WTC11 (cell line): Measurements from ENCODE around the gene AP3B2. TPM values are rescaled to one million over a fixed set of nuclear protein-coding genes. Genes with fewer than 3 reads are reported as not detected.

ENCODE experiments used
- ATF1 ChIP-seq: sonication (generic); formaldehyde crosslinking; IDR thresholded peaks from 2 replicates; pipeline ENCODE4 v1.8.1; 2023; ENCODE audit warnings: mild to moderate bottlenecking, moderate library complexity, missing genetic modification reagents
- CBFB ChIP-seq: sonication (generic); formaldehyde crosslinking; IDR thresholded peaks from 2 replicates; pipeline ENCODE4 v1.8.1; 2022; ENCODE audit warnings: mild to moderate bottlenecking, low read depth, missing genetic modification reagents
- CREM ChIP-seq: sonication (generic); formaldehyde crosslinking; IDR thresholded peaks from 2 replicates; pipeline ENCODE4 v1.8.1; 2022; ENCODE audit warnings: mild to moderate bottlenecking, missing genetic modification reagents, moderate library complexity
- CTCF ChIP-seq: fragments of 200-600 bp; IDR thresholded peaks from 2 replicates; pipeline ENCODE4 v1.8.0; 2022; ENCODE audit warnings: antibody characterized with exemption
- E2F1 ChIP-seq: sonication (generic); formaldehyde crosslinking; IDR thresholded peaks from 2 replicates; pipeline ENCODE4 v1.8.0; 2022; ENCODE audit warnings: mild to moderate bottlenecking, missing genetic modification reagents
- ELF4 ChIP-seq: sonication (generic); formaldehyde crosslinking; IDR thresholded peaks from 2 replicates; pipeline ENCODE4 v1.8.1; 2022; ENCODE audit warnings: low read depth, mild to moderate bottlenecking, moderate library complexity, missing genetic modification reagents
- ESRRA ChIP-seq: sonication (generic); formaldehyde crosslinking; IDR thresholded peaks from 2 replicates; pipeline ENCODE4 v1.8.1; 2022; ENCODE audit warnings: mild to moderate bottlenecking, missing genetic modification reagents, borderline replicate concordance
- FOXJ3 ChIP-seq: sonication (generic); formaldehyde crosslinking; IDR thresholded peaks from 2 replicates; pipeline ENCODE4 v1.9.0; 2021; ENCODE audit warnings: missing genetic modification reagents, mild to moderate bottlenecking, borderline replicate concordance
- FOXK1 ChIP-seq: sonication (generic); formaldehyde crosslinking; IDR thresholded peaks from 2 replicates; pipeline ENCODE4 v1.8.0; 2022; ENCODE audit warnings: mild to moderate bottlenecking, moderate library complexity, missing genetic modification reagents
- GABPB1 ChIP-seq: sonication (generic); formaldehyde crosslinking; IDR thresholded peaks from 2 replicates; pipeline ENCODE4 v1.8.1; 2023; ENCODE audit warnings: mild to moderate bottlenecking, missing genetic modification reagents
- GRHL2 ChIP-seq: fragments of 250-450 bp; sonication (Bioruptor Pico); IDR thresholded peaks from 2 replicates; pipeline ENCODE4 v1.8.0; 2022; ENCODE audit warnings: mild to moderate bottlenecking, moderate library complexity; ENCODE audit not compliant: insufficient replicate concordance, severe bottlenecking
- GTF2I ChIP-seq: fragments of 250-450 bp; sonication (Bioruptor Pico); conservative IDR thresholded peaks from 2 replicates; pipeline ENCODE4 v1.4.0; 2021; ENCODE audit warnings: mild to moderate bottlenecking
- IRF2 ChIP-seq: sonication (generic); formaldehyde crosslinking; IDR thresholded peaks from 2 replicates; pipeline ENCODE4 v1.8.0; 2022; ENCODE audit warnings: low read depth, missing genetic modification reagents, borderline replicate concordance
- MXD4 ChIP-seq: fragments of 250-450 bp; sonication (Bioruptor Pico); IDR thresholded peaks from 2 replicates; pipeline ENCODE4 v1.8.0; 2021; ENCODE audit warnings: mild to moderate bottlenecking, moderate library complexity, borderline replicate concordance
- NR1H2 ChIP-seq: sonication (generic); formaldehyde crosslinking; IDR thresholded peaks from 2 replicates; pipeline ENCODE4 v1.9.0; 2021; ENCODE audit warnings: mild to moderate bottlenecking, moderate library complexity, missing genetic modification reagents
- PRDM15 ChIP-seq: sonication (generic); formaldehyde crosslinking; IDR thresholded peaks from 2 replicates; pipeline ENCODE4 v1.8.0; 2022; ENCODE audit warnings: missing genetic modification reagents
- PRRX2 ChIP-seq: fragments of 250-450 bp; sonication (Bioruptor Pico); IDR thresholded peaks from 2 replicates; pipeline ENCODE4 v1.8.0; 2021; ENCODE audit warnings: mild to moderate bottlenecking
- SMAD3 ChIP-seq: sonication (generic); formaldehyde crosslinking; IDR thresholded peaks from 2 replicates; pipeline ENCODE4 v1.8.0; 2022; ENCODE audit warnings: missing genetic modification reagents, mild to moderate bottlenecking, borderline replicate concordance
- SOX15 ChIP-seq: fragments of 250-450 bp; sonication (Bioruptor Pico); IDR thresholded peaks from 2 replicates; pipeline ENCODE4 v1.9.0; 2021; ENCODE audit warnings: mild to moderate bottlenecking
- SP1 ChIP-seq: sonication (generic); formaldehyde crosslinking; conservative IDR thresholded peaks from 2 replicates; pipeline ENCODE4 v1.8.1; 2022; ENCODE audit warnings: missing genetic modification reagents
- TCF7 ChIP-seq: sonication (generic); formaldehyde crosslinking; IDR thresholded peaks from 2 replicates; pipeline ENCODE4 v1.8.0; 2022; ENCODE audit warnings: mild to moderate bottlenecking, low read depth, missing genetic modification reagents, moderate library complexity
- TP53 ChIP-seq: sonication (generic); formaldehyde crosslinking; IDR thresholded peaks from 2 replicates; pipeline ENCODE4 v1.8.1; 2023; ENCODE audit warnings: mild to moderate bottlenecking, missing genetic modification reagents
- USF1 ChIP-seq: sonication (generic); formaldehyde crosslinking; IDR thresholded peaks from 2 replicates; pipeline ENCODE4 v1.8.0; 2022; ENCODE audit warnings: mild to moderate bottlenecking, missing genetic modification reagents
- ZBTB43 ChIP-seq: sonication (generic); formaldehyde crosslinking; IDR thresholded peaks from 2 replicates; pipeline ENCODE4 v1.8.1; 2023; ENCODE audit warnings: mild to moderate bottlenecking, missing genetic modification reagents
- ZNF121 ChIP-seq: sonication (generic); formaldehyde crosslinking; IDR thresholded peaks from 2 replicates; pipeline ENCODE4 v1.8.0; 2023; ENCODE audit warnings: missing genetic modification reagents
- ZNF232 ChIP-seq: sonication (generic); formaldehyde crosslinking; IDR thresholded peaks from 2 replicates; pipeline ENCODE4 v1.8.0; 2022; ENCODE audit warnings: mild to moderate bottlenecking, missing genetic modification reagents
- ZNF281 ChIP-seq: sonication (generic); formaldehyde crosslinking; IDR thresholded peaks from 2 replicates; pipeline ENCODE4 v1.8.0; 2023; ENCODE audit warnings: mild to moderate bottlenecking, missing genetic modification reagents
- ZNF416 ChIP-seq: fragments of 250-450 bp; sonication (Bioruptor Pico); IDR thresholded peaks from 2 replicates; pipeline ENCODE4 v1.9.0; 2021; ENCODE audit warnings: mild to moderate bottlenecking, inconsistent platforms
- ZNF671 ChIP-seq: fragments of 250-450 bp; sonication (Bioruptor Pico); IDR thresholded peaks from 2 replicates; pipeline ENCODE4 v1.8.0; 2021; ENCODE audit warnings: mild to moderate bottlenecking
- total RNA-seq: library from RNA; stranded (reverse); gene quantifications from 3 replicates; pipeline ENCODE4 v1.2.3, GENCODE V29; 2021

The AP3B2 gene
- total RNA-seq, 1 experiment from 2014 or later: 17.7 TPM

- TF ChIP-seq ESRRA (CRISPR knock-in tag): peak; percentile 64; the same call in 1 of the 2 replicates
- no peak for TF ChIP-seq NR1H2
- TF ChIP-seq SP1 (CRISPR knock-in tag): peak; percentile 54
- TF ChIP-seq TP53: peak; percentile 90
- peak; percentile 69; the same call in 1 of the 2 replicates for TF ChIP-seq TCF7 (CRISPR knock-in tag)
- no peak for TF ChIP-seq ZNF671 (CRISPR knock-in tag)
- peak; percentile 81; the same call in 1 of the 2 replicates for TF ChIP-seq FOXK1 (CRISPR knock-in tag)
- no peak for TF ChIP-seq GTF2I (CRISPR knock-in tag)
- no peak for TF ChIP-seq ATF1 (CRISPR knock-in tag)
- no peak; the same call in 1 of the 2 replicates for TF ChIP-seq PRDM15 (CRISPR knock-in tag)
- TF ChIP-seq GRHL2 (CRISPR knock-in tag): no peak
- TF ChIP-seq FOXJ3 (CRISPR knock-in tag): no peak
- TF ChIP-seq ZNF416 (CRISPR knock-in tag): no peak
- TF ChIP-seq CREM (CRISPR knock-in tag): peak; percentile 32; the same call in 1 of the 2 replicates
- 0 out of 2 replicates have a peak, but pooled peaks have one; percentile 64 for TF ChIP-seq E2F1 (CRISPR knock-in tag)
- TF ChIP-seq IRF2 (CRISPR knock-in tag): no peak
- TF ChIP-seq SOX15 (CRISPR knock-in tag): no peak
- no peak for TF ChIP-seq CBFB
- TF ChIP-seq SMAD3 (CRISPR knock-in tag): peak; percentile 98
- TF ChIP-seq CTCF: no peak
- TF ChIP-seq ELF4 (CRISPR knock-in tag): no peak
- TF ChIP-seq ZBTB43 (CRISPR knock-in tag): peak; percentile 70; the same call in 1 of the 2 replicates
- TF ChIP-seq GABPB1 (CRISPR knock-in tag): no peak
- TF ChIP-seq ZNF121: no peak
- TF ChIP-seq USF1 (CRISPR knock-in tag): peak; percentile 76
- TF ChIP-seq MXD4 (CRISPR knock-in tag): no peak
- TF ChIP-seq ZNF281 (CRISPR knock-in tag): peak; percentile 75; the same call in 1 of the 2 replicates
- no peak for TF ChIP-seq PRRX2 (CRISPR knock-in tag)
- peak; percentile 51; the same call in 1 of the 2 replicates for TF ChIP-seq ZNF232 (CRISPR knock-in tag)
These were observed 46.5 kb downstream of the AP3B2 start (continued) for GRCh38 chr15:82663186-82663600.
